ENCODE data around the gene RAB42. TPM values are rescaled to one million over a fixed set of nuclear protein-coding genes. Genes with fewer than 3 reads are reported as not detected.

RAB42 gene
- total and polyA plus RNA-seq, 10 of the 15 experiments (the other 5 are each of a cell fraction or from before 2014, with no cell fraction given), result 0.16 to 4.5 (median 0.49) TPM

DNA sequence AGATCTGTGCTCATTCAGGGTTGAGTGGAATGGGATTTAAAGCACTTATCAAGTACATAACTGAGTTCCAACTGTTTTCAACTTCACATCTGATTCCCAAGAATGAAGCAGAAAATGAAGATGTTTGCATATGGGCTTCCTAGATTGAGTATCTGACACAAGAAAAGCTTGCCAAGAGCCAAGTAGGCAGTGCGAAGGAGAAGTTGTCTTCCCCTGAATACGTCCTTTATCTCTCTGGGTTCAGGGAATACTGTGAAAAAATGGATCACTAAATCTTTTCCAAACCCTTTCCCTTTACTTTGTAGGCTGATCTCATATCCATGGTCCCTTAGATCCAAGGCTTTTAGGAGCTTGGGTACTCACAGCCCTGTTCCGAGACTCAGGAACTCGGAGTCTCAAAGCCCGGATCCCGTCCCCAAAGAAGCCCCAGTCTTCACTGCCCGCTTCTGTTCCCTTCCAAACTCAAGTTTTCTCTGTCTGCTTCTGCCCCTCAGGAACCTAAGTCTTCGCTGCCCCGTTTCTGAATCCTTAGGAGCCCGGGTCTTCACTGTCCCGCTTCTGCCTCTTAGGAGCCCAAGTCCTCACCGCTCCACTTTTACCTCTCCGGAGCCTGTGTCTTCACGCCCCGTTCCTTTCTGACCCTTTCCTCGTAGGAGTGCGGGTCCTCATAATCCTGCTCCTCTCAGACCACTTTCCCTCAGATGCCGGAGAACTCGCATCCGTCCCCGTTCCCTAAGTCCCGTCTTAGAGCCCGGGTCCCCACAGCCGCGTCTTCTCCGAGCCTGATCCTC lies 50.2 kb downstream of the RAB42 start:
- ChIA-PET CTCF (interaction anchor here (1.0 to 3.8 kb wide), 11 partner anchors 26 to 540 kb away, joined by 3 to 31 read pairs (median 4); partner anchors contain the start of gene YTHDF2), POLR2A (interaction anchor here (0.9 to 5.2 kb wide), 10 partner anchors 26 to 540 kb away, joined by 3 to 43 read pairs (median 8); partner anchors contain the start of genes GMEB1, SRSF4 and YTHDF2), RAD21 (ENCODE audit: unreplicated experiment) (interaction anchor here (0.8 to 3.1 kb wide), 13 partner anchors 26 to 560 kb away, joined by 3 to 26 read pairs (median 6); partner anchors contain the start of genes GMEB1 and YTHDF2), SMC1A (ENCODE audit: uncharacterized antibody, unreplicated experiment) (interaction anchor here (0.9 to 3.3 kb wide), 11 partner anchors 12 to 234 kb away, joined by 3 to 21 read pairs (median 5); partner anchors contain the start of genes GMEB1, TRNAU1AP and YTHDF2)
- TF ChIP-seq ATF7 (IDR thresholded peaks at IDR 0.05; ENCODE audit: low read depth) (no peak), LARP7 (IDR thresholded peaks at IDR 0.05) (0 out of 2 replicates have a peak, but pooled peaks have one; percentile 45), EED (IDR thresholded peaks at IDR 0.05; ENCODE audit: low read depth) (0 out of 2 replicates have a peak, but pooled peaks have one; percentile 4)
- H3K4me2 ChIP-seq (ENCODE audit: control insufficient read depth, insufficient read depth), result peak overlapping the region; percentile 88
- H3K79me2 ChIP-seq (ENCODE audit: control insufficient read depth, insufficient read depth, low read length), result peaks cover 30% of the 10 kb centered on the region
- H3K4me3 ChIP-seq, result peak overlapping the region; percentile 90
- H3K27ac ChIP-seq (ENCODE audit: control insufficient read depth, insufficient read depth), result peak overlapping the region; percentile 86
- H3K36me3 ChIP-seq (ENCODE audit: control insufficient read depth in 2 of 2, insufficient read depth in 2 of 2, low read length in 1 of 2), result no peaks in the 10 kb centered on the region
- ATAC-seq (peak; percentile 31), DNase-seq (ENCODE audit: low read depth, low spot score) (no peak), FAIRE-seq (no peak)
- 1% methylated on average over 26 of the region's 26 CpGs for WGBS (ENCODE audit: insufficient coverage, insufficient replicate concordance, low lambda C conversion rate, missing lambda C conversion rate)
- no peaks in the 10 kb centered on the region for H4K20me1 ChIP-seq (ENCODE audit: control insufficient read depth, insufficient read depth)
- TSS peak; percentile 83 for BruUV-seq (replicated peaks)
- H2AFZ ChIP-seq (ENCODE audit: control insufficient read depth, low read depth, low read length), result peak overlapping the region; percentile 97
- H3K9me3 ChIP-seq (replicated peaks; ENCODE audit: control insufficient read depth, insufficient read depth, low read length), result no peaks in the 10 kb centered on the region
- H3K4me1 ChIP-seq (ENCODE audit: control insufficient read depth, insufficient read depth, low read length), result peaks cover 12% of the 10 kb centered on the region
- no peaks in the 10 kb centered on the region for H3K27me3 ChIP-seq (replicated peaks in 1 of 2; ENCODE audit: control insufficient read depth in 2 of 2, insufficient read depth in 2 of 2, low read length in 1 of 2)
- peak overlapping the region; percentile 95 for H3K9ac ChIP-seq (ENCODE audit: control insufficient read depth, insufficient read depth, low read length)
- in situ Hi-C loops (cut with MboI), result loop anchor here (5.0 kb wide), 1 partner anchor 235 kb away; no protein-coding TSS in a partner anchor
- intact Hi-C loops (cut with micrococcal nuclease; ENCODE audit: unreplicated experiment), result loop anchor here (5.0 kb wide), 1 partner anchor 125 kb away; no protein-coding TSS in a partner anchor

Measured in GM12878 (cell line).